ENCODE measurements around the gene KRT8.

Gene KRT8

GRCh38 chr12:52925717-52926595, 21.1 kb upstream of the KRT8 start:
- DNase-seq (ENCODE audit: low spot score), result peak; percentile 100

DNA sequence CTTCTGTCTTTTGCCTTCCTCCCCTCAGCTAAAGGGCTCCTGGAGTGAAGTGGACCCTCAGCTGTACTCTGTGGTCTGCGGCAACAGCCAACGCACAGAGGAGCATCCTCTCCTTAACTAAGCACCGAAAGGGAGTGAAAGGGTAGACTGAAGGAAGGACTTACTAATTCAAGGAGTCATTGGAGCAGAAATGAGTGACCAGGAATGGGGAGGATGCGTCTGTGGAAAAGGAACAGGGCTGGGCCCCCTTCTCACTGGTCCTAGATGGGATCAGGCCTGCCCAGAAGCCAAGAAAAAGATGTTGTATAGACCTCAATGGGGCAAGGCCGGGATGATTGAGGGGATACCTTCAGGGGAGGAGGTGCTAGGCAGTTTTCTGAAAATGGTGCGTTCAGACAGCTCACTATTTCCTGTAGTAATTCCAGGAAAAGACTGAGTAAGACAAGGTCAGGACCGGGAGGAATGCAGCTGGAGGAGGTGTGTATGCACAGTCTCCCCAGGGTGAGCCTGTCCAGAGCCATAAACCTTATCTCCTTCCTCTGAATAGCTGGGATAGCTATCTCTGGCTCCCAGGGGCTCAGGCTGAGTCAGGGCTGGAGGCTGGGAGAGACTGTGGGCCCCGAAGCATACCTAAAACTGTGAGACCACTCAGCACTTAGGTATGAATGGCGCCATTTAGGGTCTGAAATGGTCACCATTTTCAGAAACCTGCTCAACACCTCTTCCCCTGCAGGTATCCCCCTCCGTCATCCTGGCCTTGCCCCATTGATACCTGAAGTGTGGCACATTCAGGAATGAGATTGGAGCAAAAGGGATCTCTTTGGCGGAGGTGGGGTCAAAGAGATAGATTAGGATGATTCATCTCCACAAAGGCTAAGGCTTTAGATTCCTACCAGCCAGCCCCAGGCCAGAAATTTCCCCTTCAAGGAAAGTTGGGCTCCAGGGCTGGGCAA, 20.2 kb upstream of the KRT8 start:
- DNase-seq (ENCODE audit: low spot score), result peak; percentile 90

DNA sequence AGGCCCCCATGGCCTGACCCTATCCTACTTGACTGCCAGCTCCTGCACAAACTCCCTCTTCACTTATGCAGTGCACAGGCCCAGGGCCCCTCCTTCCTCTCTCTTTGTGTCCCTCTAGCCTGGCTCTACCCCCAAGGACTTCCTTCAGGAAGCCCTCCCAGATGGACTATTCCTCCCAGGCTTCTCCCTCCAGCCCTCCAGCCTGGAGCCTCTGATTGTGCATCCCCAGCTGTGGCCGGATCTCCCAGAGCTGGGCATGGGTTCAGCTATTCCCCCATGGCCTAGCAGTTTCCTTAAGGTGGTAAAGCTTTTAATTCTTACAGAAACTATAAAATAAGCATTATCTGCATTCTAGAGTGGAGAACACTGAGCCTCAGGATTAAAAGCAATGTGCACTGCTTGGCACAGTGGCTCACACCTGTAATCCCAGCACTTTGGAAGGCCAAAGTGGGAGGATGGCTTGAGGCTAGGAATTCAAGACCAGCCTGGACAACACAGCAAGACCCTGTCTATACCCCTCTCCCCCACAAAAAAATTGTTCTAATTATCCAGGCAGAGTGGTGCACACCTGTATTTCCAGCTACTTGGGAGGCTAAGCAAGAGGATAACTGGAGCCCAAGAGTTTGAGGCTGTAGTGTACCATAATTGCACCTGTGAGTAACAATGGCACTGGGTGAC, 16.8 kb upstream of the KRT8 start:
- DNase-seq (ENCODE audit: low spot score), result no peak

DNA sequence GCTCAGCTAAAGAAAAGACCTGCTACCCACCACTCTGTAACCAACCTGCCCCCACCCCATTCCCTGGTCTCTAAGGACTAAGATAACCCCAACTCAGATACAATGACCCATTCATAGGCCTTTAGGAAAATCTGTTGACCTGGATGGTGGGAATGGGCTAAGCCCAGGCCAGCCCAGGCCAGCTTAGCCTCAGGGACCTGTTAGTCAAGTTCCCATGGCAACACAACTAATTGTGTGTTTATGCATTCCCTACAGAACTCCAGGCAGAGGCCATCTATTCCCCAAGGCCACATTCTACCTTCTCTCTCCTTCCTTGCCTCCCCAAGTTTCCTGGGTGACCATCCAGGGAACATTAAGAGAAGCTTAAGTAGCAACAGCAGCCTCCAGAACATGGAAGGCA, 16.1 kb upstream of the KRT8 start:
- DNase-seq (ENCODE audit: low spot score), result no peak

DNA sequence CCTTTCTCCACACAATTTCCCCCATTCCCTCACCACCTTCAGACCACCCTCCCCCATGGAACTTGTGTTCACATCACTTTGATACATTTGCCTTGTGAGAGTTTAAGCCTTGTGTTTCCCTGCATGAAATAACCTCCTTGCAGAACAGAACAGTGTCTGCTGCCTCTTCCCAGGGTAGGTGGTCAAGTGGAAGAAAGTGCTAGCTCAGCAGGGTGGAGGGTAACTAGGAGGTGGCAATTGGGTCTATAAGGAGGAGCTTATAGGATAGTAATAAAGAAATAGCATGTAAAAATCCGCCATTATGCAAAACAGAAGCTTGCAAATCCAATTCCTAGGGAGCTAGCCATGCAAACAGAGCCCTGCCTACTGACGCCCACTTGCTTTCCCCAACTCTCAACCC, 13.9 kb upstream of the KRT8 start:
- no peak for DNase-seq (ENCODE audit: low spot score)

GRCh38 chr12:52918351-52918750, 13.5 kb upstream of the KRT8 start:
- DNase-seq (ENCODE audit: low spot score), result no peak

DNA sequence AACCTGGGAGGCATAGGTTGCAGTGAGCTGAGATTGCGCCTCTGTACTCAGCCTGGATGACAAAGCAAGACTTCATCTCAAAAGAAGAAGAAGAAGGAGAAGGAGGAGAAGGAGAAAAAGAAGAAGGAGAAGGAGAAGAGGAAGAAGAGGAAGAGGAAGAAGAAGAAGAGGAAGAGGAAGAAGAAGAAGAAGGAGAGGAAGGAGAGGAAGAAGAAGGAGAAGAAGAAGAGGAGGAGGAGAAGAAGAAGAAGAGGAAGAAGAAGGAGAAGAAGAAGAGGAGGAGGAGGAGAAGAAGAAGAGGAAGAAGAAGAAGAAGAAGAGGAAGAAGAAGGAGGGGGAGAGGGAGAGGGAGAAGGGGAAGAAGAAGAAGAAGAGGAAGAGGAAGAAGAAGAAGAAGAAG, 12.9 kb upstream of the KRT8 start:
- DNase-seq (ENCODE audit: low spot score), result no peak

DNA sequence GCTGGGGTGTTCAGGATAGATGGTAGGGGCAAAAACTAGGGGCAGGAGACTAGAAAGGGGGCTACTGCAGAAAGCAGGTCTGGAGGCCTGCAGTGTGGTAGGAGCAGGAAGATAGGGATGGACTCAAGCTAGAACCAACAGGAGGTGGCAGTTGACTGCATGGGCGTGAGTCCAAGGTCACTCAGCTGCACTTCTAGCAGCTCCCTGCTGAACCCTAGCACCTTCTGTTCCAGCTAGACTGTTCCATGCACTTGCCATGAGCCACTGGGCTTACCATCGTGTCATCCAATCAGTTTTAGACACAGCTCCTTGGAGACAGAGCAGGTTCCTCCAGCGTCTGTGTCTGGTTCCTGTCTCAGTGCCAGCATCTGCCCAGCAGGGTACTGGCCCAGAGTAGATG, 11.3 kb upstream of the KRT8 start:
- no peak for DNase-seq (ENCODE audit: low spot score)

GRCh38 chr12:52915637-52916036, 10.8 kb upstream of the KRT8 start:
- DNase-seq (ENCODE audit: low spot score), result no peak

- DNase-seq (ENCODE audit: low spot score), result no peak
Observed at GRCh38 chr12:52914576-52915121, 9.8 kb upstream of the KRT8 start.

DNA sequence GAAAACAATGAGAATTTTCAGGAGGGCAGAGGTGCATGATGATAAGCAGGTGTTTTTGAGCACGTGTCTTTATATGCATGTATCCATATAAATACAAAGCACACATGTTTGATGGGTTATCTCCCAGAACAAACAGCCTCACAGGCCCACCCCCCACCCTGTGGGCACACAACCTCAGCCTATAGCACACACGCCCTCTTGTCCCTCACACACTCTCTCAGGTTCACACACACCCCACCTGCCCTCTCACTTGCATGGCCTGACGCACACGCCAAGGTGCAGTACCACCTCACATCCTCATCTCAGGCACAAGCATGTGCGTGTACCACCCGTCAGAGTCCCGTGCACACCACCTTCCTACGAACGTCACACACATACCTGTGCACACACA, 8.6 kb upstream of the KRT8 start:
- peak; percentile 92 for DNase-seq (ENCODE audit: low spot score)

- DNase-seq (ENCODE audit: low spot score), result peak; percentile 96
Observed at GRCh38 chr12:52912711-52913430, 8.0 kb upstream of the KRT8 start.

DNA sequence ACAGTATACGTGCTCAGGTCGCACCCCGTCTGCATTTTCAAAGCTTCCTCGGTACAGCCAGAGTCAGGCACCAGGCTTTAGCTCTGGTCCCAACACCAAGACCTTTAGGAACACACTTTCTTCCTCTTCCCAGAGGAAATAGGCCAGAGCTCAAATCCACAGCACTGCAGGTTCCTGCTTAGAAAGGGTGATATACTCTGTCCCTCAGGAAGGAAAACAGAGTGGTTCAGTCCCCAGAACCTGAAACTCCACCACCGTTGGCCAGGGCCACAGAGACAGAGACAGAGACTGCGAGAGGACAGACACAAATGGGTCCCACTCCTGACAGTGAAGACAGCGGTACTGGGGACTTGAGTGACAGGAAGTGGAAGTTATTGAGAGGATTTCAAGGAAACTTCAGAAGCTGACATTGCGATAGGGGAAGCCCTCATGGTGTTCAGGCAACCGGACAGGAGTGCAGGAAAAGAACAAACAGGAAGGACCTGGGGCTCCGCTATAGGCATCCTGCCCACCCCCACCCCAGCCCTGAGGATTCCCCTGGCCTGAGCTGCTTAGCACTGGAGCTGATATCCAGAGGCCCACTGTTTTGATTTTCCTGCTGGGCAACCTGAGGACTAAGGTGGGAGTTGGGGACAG, 5.5 kb upstream of the KRT8 start:
- DNase-seq (ENCODE audit: low spot score), result no peak

GRCh38 chr12:52909796-52910195, 4.9 kb upstream of the KRT8 start:
- no peak for DNase-seq (ENCODE audit: low spot score)

- no peak for DNase-seq (ENCODE audit: low spot score)
Observed at GRCh38 chr12:52909331-52909730, 4.5 kb upstream of the KRT8 start.

DNA sequence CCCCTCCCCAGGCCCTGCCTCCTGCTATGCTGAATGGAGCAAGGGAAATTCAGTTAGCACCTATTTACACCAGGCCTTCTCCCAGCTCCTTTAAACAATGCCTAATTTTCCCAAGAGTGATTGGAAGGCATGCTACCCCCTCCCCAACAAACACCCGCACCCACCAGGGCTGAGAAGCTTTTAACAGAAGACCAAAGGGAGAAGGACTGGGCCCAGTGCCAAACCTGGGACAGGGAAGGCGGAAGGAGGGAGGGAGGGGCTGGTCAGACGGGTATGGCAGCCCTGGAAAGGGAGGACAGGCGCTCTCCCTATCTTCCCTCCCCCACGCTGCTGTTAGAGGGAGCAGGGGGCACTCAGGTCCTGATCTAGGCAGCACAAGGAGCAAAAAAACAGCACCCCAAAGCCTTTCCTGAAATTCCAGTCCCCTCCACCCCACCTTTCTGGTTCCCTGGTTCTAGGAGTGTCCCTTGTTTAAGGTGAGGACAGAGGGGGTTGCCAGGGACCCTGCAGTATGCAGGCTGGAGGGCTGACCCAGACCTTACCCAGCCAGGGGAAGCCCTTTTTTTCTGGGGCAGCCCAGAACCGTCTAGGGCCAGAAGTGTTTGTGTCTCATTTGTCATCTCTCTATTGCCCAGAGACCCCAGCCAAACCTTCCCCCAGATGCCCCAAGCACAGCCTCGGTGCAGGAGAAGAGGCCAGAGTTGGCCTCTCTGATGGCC, 2.4 kb upstream of the KRT8 start:
- DNase-seq (ENCODE audit: low spot score), result peak; percentile 84

DNA sequence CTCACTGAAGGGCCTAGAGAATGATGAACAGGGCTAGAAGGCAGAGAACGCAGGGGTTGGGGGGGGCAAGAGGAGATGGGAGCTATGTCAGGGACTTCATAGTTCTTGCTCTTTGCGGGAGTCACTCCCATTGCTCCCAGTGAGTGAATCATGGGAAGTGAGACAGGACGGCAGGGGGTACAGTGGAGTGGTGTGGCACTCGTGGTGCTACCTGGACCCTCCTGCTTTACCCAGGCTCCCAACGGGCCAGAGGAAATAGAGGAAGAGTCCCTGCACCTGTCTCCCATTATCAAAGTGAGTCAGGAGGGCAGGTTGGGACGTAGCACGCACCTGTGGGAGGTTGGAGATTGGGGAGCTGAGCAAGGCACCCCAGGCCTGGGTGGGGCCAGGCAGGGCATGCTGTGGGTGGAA, 1.3 kb upstream of the KRT8 start:
- peak; percentile 94 for DNase-seq (ENCODE audit: low spot score)

DNA sequence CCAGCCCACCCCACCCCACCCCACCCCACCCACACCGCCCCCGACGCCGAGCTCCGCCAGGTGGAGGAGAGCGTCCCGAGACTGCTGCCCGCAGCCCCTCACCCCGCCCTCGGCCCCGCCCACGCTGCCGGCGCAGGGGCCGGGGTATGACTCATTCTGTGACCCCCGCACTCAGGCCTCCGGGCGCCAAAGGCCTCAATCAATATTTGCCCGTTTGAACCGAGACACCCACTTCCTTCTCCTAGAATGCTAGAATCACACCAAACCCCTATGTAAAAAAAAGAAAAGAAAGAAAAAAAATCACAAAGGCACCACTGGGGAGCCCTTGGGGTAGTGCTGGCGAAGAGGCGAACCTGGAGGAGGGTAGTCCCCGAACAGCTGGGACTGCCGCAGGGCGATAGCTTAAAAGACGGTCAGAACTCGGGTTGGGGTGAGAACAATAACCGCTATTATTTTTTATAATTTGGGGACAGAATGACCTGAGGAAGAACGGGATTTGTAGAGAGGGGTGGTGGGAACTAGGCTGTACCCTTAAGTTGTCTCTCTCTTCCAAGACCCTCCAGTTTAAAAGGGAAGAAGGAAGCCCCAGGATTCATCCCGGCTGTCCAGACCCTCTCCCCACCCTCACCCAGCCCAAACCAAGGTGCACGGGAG, 894 bp downstream of the KRT8 start:
- DNase-seq (ENCODE audit: low spot score), result peak; percentile 76

GRCh38 chr12:52903285-52903854, 1.5 kb downstream of the KRT8 start:
- DNase-seq (ENCODE audit: low spot score), result peak; percentile 54

Data from SW480 (cell line).